OCI-LY7 (cell line): Measurements from ENCODE around the gene CNIH2.

Experiments
- CTCF ChIP-seq: fragments of 200-600 bp; sonication (generic); conservative IDR thresholded peaks from 2 replicates; pipeline ENCODE4 v1.5.1; 2014; ENCODE audit warnings: mild to moderate bottlenecking, antibody characterized with exemption, low read length, moderate library complexity, mixed read lengths
- EZH2phosphoT487 ChIP-seq: fragments of 200-600 bp; sonication (generic); IDR thresholded peaks from 2 replicates; pipeline ENCODE4 v1.6.1; 2018; ENCODE audit warnings: low read depth, borderline replicate concordance, mild to moderate bottlenecking, mixed run types, antibody characterized with exemption, low read length, moderate library complexity, mixed read lengths

- TF ChIP-seq CTCF (no peak), EZH2phosphoT487 (no peak)
Measured at GRCh38 chr11:66242095-66242765, 35.7 kb upstream of the CNIH2 start.
